Measurements from ENCODE around the gene HDGFL3. TPM values are rescaled to one million over a fixed set of nuclear protein-coding genes. Genes with fewer than 3 reads are reported as not detected.
"Not testable (repeated sequence)": the region's sequence is repeated elsewhere in the genome, so short reads cannot be mapped to it uniquely, and the experiment has no call there.

The HDGFL3 gene
- total RNA-seq (10 to 100 TPM; 34.1 to 45.2 (median 36.4) TPM), polyA plus RNA-seq (17.0 TPM)
- long read RNA-seq, donor 1, full-length matches to known transcripts, result 92 of 103 reads
- long read RNA-seq, donor 1, partial matches to known transcripts, result 4 of 103 reads
- long read RNA-seq, donor 1, other reads (novel, unspliced or antisense), result 7 of 103 reads
- long read RNA-seq, donor 2, full-length matches to known transcripts, result 25 of 29 reads
- long read RNA-seq, donor 2, partial matches to known transcripts, result 1 of 29 reads
- long read RNA-seq, donor 2, other reads (novel, unspliced or antisense), result 3 of 29 reads
- long read RNA-seq, donor 3, full-length matches to known transcripts, result 28 of 48 reads
- long read RNA-seq, donor 3, partial matches to known transcripts, result 4 of 48 reads
- long read RNA-seq, donor 3, other reads (novel, unspliced or antisense), result 16 of 48 reads
- long read RNA-seq, donor 4, full-length matches to known transcripts, result 30 of 34 reads
- long read RNA-seq, donor 4, partial matches to known transcripts, result 1 of 34 reads
- long read RNA-seq, donor 4, other reads (novel, unspliced or antisense), result 3 of 34 reads

- ATAC-seq (peak; percentile 55 to 66), DNase-seq (peak; percentile 59 to 86 (median 85))
- Histone ChIP-seq H3K27me3 (ENCODE audit: control insufficient read depth, insufficient read depth) (no peaks in the 10 kb centered on the region), H3K4me3 (ENCODE audit: low read length) (peak within 1 kb of the TSS; percentile 79), H3K9me3 (ENCODE audit: control insufficient read depth, low read length) (no peaks in the 10 kb centered on the region), H3K27ac (ENCODE audit: low read length) (peak within 1 kb of the TSS; percentile 88), H3K4me1 (ENCODE audit: control insufficient read depth, insufficient read depth, low read length) (no peaks in the 10 kb centered on the region)
- WGBS, result under 1% methylated on average over 89 of the region's 94 CpGs
- intact Hi-C loops (cut with DNase I), result loop anchor here in 1 of 4 donors (5.0 kb wide), 1 partner anchor 196 kb away; the partner anchor contains the start of gene C15orf40
Measured at GRCh38 chr15:83207660-83208366, at the start of gene HDGFL3. TSS of gene HDGFL3 (minus strand) at chr15:83207823. CDS start at chr15:83207414, 409 bp downstream.

- no peaks in the 10 kb centered on the region for H3K9me3 ChIP-seq (ENCODE audit: control insufficient read depth, low read length)
- H3K4me1 ChIP-seq (ENCODE audit: control insufficient read depth, insufficient read depth, low read length), result no peaks in the 10 kb centered on the region
- ATAC-seq, result no peak
- DNase-seq, result no peak
- no peaks in the 10 kb centered on the region for H3K27me3 ChIP-seq (ENCODE audit: control insufficient read depth, insufficient read depth)
- no peak overlapping the region for H3K4me3 ChIP-seq (ENCODE audit: low read length)
- no peak overlapping the region for H3K27ac ChIP-seq (ENCODE audit: low read length)
- intact Hi-C loops (cut with DNase I), result loop anchor here in 3 of 4 donors (5.0 to 10.0 kb wide), 4 partner anchors 124 to 304 kb away; no protein-coding TSS in a partner anchor
Measured at GRCh38 chr15:83250781-83251180, 43.2 kb upstream of the HDGFL3 start.

GRCh38 chr15:83249030-83249343 is 41.4 kb upstream of the HDGFL3 start:
- Histone ChIP-seq H3K9me3 (ENCODE audit: control insufficient read depth, low read length) (no peaks in the 10 kb centered on the region), H3K27ac (ENCODE audit: low read length) (no peak overlapping the region), H3K27me3 (ENCODE audit: control insufficient read depth, insufficient read depth) (no peaks in the 10 kb centered on the region), H3K4me3 (ENCODE audit: low read length) (no peak overlapping the region), H3K4me1 (ENCODE audit: control insufficient read depth, insufficient read depth, low read length) (no peaks in the 10 kb centered on the region)
- 32% methylated on average over 3 of the region's 3 CpGs for WGBS
- DNase-seq (no peak), ATAC-seq (no peak)
- intact Hi-C loops (cut with DNase I), result loop anchor here (5.0 to 10.0 kb wide), 5 partner anchors 183 to 776 kb away; no protein-coding TSS in a partner anchor

- Histone ChIP-seq H3K9me3 (ENCODE audit: control insufficient read depth, low read length) (no peaks in the 10 kb centered on the region), H3K4me1 (ENCODE audit: control insufficient read depth, insufficient read depth, low read length) (no peaks in the 10 kb centered on the region), H3K27ac (ENCODE audit: low read length) (no peak overlapping the region), H3K4me3 (ENCODE audit: low read length) (no peak overlapping the region), H3K27me3 (ENCODE audit: control insufficient read depth, insufficient read depth) (no peaks in the 10 kb centered on the region)
- DNase-seq, result no peak
- ATAC-seq, result peak; percentile 45 to 57
- WGBS, result 29% methylated on average over 11 of the region's 11 CpGs
- intact Hi-C loops (cut with DNase I), result loop anchor here (5.0 to 10.0 kb wide), 5 partner anchors 184 to 776 kb away; no protein-coding TSS in a partner anchor
Measured at GRCh38 chr15:83248151-83249029, 40.8 kb upstream of the HDGFL3 start.

- intact Hi-C loops (cut with DNase I), result loop anchor here in 1 of 4 donors (10.0 kb wide), 1 partner anchor 781 kb away; no protein-coding TSS in a partner anchor
- H3K27me3 ChIP-seq (ENCODE audit: control insufficient read depth, insufficient read depth), result no peaks in the 10 kb centered on the region
- H3K9me3 ChIP-seq (ENCODE audit: control insufficient read depth, low read length), result no peaks in the 10 kb centered on the region
- 73% methylated on average over 8 of the region's 8 CpGs for WGBS
- no peaks in the 10 kb centered on the region for H3K4me1 ChIP-seq (ENCODE audit: control insufficient read depth, insufficient read depth, low read length)
- DNase-seq (no peak), ATAC-seq (no peak)
- no peak overlapping the region for H3K27ac ChIP-seq (ENCODE audit: low read length)
- H3K4me3 ChIP-seq (ENCODE audit: low read length), result no peak overlapping the region
Measured at GRCh38 chr15:83243634-83244033, 36.0 kb upstream of the HDGFL3 start.

- no peaks in the 10 kb centered on the region for H3K4me1 ChIP-seq (ENCODE audit: control insufficient read depth, insufficient read depth, low read length)
- no peaks in the 10 kb centered on the region for H3K27me3 ChIP-seq (ENCODE audit: control insufficient read depth, insufficient read depth)
- DNase-seq, result no peak
- WGBS, result 93% methylated on average over 21 of the region's 21 CpGs
- no peak for ATAC-seq
- H3K27ac ChIP-seq (ENCODE audit: low read length), result no peak overlapping the region
- H3K4me3 ChIP-seq (ENCODE audit: low read length), result no peak overlapping the region
- intact Hi-C loops (cut with DNase I), result no loop called here
- no peaks in the 10 kb centered on the region for H3K9me3 ChIP-seq (ENCODE audit: control insufficient read depth, low read length)
Measured at GRCh38 chr15:83230242-83230641, 22.6 kb upstream of the HDGFL3 start.

GRCh38 chr15:83225449-83225848 is 17.8 kb upstream of the HDGFL3 start:
- DNase-seq, result no peak

GRCh38 chr15:83221781-83222180 is 14.2 kb upstream of the HDGFL3 start:
- H3K4me3 ChIP-seq (ENCODE audit: low read length); H3K9me3 ChIP-seq (ENCODE audit: control insufficient read depth, low read length); ATAC-seq; H3K27me3 ChIP-seq (ENCODE audit: control insufficient read depth, insufficient read depth); H3K4me1 ChIP-seq (ENCODE audit: control insufficient read depth, insufficient read depth, low read length); intact Hi-C loops (cut with DNase I); H3K27ac ChIP-seq (ENCODE audit: low read length); DNase-seq: not testable (repeated sequence)
- 96% methylated on average over 9 of the region's 9 CpGs for WGBS

More at GRCh38 chr15:83225449-83225848, 17.8 kb upstream of the HDGFL3 start:
- Histone ChIP-seq H3K4me3 (ENCODE audit: low read length) (no peak overlapping the region), H3K4me1 (ENCODE audit: control insufficient read depth, insufficient read depth, low read length) (no peaks in the 10 kb centered on the region), H3K27me3 (ENCODE audit: control insufficient read depth, insufficient read depth) (no peaks in the 10 kb centered on the region), H3K9me3 (ENCODE audit: control insufficient read depth, low read length) (no peaks in the 10 kb centered on the region), H3K27ac (ENCODE audit: low read length) (no peak overlapping the region)
- intact Hi-C loops (cut with DNase I), result no loop called here
- 80% methylated on average over 9 of the region's 9 CpGs for WGBS
- no peak for ATAC-seq

- Histone ChIP-seq H3K4me3 (ENCODE audit: low read length) (no peak overlapping the region), H3K9me3 (ENCODE audit: control insufficient read depth, low read length) (no peaks in the 10 kb centered on the region), H3K4me1 (ENCODE audit: control insufficient read depth, insufficient read depth, low read length) (no peaks in the 10 kb centered on the region), H3K27ac (ENCODE audit: low read length) (no peak overlapping the region), H3K27me3 (ENCODE audit: control insufficient read depth, insufficient read depth) (no peaks in the 10 kb centered on the region)
- DNase-seq (no peak), ATAC-seq (no peak)
- WGBS, result 95% methylated on average over 1 of the region's 1 CpG
- intact Hi-C loops (cut with DNase I), result no loop called here
Measured at GRCh38 chr15:83219026-83219425, 11.4 kb upstream of the HDGFL3 start.

GRCh38 chr15:83215306-83215705 is 7.7 kb upstream of the HDGFL3 start:
- 99% methylated on average over 2 of the region's 2 CpGs for WGBS
- no peak for ATAC-seq
- Histone ChIP-seq H3K4me3 (ENCODE audit: low read length) (no peak overlapping the region), H3K9me3 (ENCODE audit: control insufficient read depth, low read length) (no peaks in the 10 kb centered on the region), H3K27ac (ENCODE audit: low read length) (no peak overlapping the region), H3K27me3 (ENCODE audit: control insufficient read depth, insufficient read depth) (no peaks in the 10 kb centered on the region), H3K4me1 (ENCODE audit: control insufficient read depth, insufficient read depth, low read length) (no peaks in the 10 kb centered on the region)
- no peak for DNase-seq
- intact Hi-C loops (cut with DNase I), result no loop called here
